NB4 (cell line): ENCODE measurements around the gene CD164L2.

ENCODE experiments used
- DNase-seq: peaks from one replicate; pipeline ENCODE4 v3.0.0; 2010; ENCODE audit warnings: low read depth
- H3K4me3 ChIP-seq: one replicate; pipeline ENCODE4 v1.5.1; 2011; ENCODE audit warnings: mild to moderate bottlenecking, low read depth, low read length, moderate library complexity
- MYC ChIP-seq: IDR thresholded peaks from 2 replicates; pipeline ENCODE4 v1.6.1; 2011; ENCODE audit warnings: low read depth, low read length
- POLR2A ChIP-seq: IDR thresholded peaks from 2 replicates; pipeline ENCODE4 v1.6.1; 2011; ENCODE audit warnings: mild to moderate bottlenecking; ENCODE audit not compliant: insufficient read length; ENCODE audit errors: extremely low read depth
- TF ChIP-seq, protein P1 (sequence below): IDR thresholded peaks from one replicate; pipeline ENCODE4 v1.5.1; 2012; ENCODE audit warnings: low read depth, low read length
- TF ChIP-seq, protein P2 (sequence below): IDR thresholded peaks from 2 replicates; pipeline ENCODE4 v1.6.1; 2011; ENCODE audit warnings: low read depth, low read length

The CD164L2 gene

DNA sequence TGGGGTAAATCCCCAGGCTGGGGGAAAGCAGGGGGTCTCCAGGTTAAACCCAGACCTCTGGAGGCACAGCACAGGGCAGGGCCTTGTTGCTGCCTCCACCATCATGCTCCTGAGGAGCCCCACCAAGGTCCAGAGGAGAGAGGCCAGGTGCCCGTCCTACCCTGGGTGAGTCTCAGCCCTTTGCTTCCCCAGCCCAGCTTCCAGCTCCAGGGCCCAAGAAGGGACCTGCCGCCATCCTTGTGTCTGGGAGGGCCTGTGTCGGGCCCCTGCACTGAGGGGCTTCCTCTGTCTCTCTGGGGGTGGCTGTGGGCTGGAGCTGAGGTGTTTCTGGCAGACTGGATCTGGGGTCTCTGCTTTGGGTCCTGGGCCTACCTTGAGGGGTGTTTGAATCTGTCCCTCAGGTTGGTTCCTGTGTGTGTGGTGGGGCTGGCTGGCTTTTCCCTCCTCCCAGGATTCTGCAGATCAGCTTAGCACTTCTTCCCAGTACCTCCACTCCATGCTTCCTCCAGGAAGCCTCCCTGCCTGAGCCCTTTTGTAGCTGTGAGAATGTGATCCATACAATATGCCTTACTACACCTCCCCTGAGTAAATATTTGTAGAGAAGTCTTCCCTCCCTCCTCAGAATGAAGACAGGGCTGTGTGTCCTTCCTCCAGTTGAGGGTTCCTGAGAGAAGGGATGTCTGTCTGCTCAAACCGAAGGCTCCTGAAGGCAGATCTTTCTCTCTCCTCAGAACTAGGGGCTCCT lies 15.4 kb upstream of the CD164L2 start:
- no peak overlapping the region for H3K4me3 ChIP-seq
- no peak for DNase-seq
- TF ChIP-seq MYC: no peak

DNA sequence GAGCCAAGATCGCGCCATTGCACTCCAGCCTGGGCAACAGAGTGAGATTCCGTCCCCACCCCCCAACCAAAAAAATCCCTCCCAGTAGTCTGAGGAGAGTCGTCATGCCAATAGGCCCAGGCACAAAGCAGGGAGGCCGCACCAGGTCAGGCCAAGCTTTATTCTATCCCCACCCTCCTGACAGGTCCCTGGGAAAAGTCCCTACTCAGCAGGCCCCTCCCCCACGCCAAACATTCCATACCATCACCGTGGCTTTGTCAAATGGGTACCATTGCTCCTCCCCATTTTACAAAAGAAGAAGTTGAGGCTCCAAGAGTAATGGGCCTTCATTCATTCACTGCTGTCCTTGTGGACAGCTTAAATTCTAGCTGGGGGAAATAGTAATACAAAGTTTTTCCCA lies 14.6 kb upstream of the CD164L2 start:
- no peak for DNase-seq
- TF ChIP-seq POLR2A: no peak
- TF ChIP-seq, protein P1, sequence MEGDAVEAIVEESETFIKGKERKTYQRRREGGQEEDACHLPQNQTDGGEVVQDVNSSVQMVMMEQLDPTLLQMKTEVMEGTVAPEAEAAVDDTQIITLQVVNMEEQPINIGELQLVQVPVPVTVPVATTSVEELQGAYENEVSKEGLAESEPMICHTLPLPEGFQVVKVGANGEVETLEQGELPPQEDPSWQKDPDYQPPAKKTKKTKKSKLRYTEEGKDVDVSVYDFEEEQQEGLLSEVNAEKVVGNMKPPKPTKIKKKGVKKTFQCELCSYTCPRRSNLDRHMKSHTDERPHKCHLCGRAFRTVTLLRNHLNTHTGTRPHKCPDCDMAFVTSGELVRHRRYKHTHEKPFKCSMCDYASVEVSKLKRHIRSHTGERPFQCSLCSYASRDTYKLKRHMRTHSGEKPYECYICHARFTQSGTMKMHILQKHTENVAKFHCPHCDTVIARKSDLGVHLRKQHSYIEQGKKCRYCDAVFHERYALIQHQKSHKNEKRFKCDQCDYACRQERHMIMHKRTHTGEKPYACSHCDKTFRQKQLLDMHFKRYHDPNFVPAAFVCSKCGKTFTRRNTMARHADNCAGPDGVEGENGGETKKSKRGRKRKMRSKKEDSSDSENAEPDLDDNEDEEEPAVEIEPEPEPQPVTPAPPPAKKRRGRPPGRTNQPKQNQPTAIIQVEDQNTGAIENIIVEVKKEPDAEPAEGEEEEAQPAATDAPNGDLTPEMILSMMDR: no peak
- no peak for TF ChIP-seq MYC
- TF ChIP-seq, protein P2, sequence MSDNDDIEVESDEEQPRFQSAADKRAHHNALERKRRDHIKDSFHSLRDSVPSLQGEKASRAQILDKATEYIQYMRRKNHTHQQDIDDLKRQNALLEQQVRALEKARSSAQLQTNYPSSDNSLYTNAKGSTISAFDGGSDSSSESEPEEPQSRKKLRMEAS: no peak
- H3K4me3 ChIP-seq: no peak overlapping the region

DNA sequence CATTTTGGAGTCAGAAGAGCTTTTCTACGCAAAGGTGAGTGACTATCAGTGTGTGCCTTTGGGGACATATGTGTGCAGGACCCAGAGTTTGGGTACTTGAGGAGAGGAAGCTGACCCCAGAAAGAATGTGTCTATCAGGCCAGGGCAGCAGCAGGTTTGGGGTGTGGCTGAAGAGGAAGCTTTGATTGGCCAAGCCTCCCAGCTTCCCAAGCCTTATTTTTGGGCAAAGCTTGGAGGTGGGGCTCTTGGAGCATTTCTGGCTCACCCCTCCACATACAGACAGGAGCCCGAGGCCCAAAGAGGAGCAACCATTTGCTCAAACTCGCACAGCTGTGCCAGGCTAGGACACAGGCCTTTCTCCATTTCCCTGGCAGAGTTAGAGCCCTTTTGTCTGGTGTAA lies 14.0 kb upstream of the CD164L2 start:
- H3K4me3 ChIP-seq: no peak overlapping the region
- TF ChIP-seq MYC (no peak), POLR2A (no peak)
- TF ChIP-seq, protein P1: no peak
- TF ChIP-seq, protein P2: no peak
- no peak for DNase-seq

DNA sequence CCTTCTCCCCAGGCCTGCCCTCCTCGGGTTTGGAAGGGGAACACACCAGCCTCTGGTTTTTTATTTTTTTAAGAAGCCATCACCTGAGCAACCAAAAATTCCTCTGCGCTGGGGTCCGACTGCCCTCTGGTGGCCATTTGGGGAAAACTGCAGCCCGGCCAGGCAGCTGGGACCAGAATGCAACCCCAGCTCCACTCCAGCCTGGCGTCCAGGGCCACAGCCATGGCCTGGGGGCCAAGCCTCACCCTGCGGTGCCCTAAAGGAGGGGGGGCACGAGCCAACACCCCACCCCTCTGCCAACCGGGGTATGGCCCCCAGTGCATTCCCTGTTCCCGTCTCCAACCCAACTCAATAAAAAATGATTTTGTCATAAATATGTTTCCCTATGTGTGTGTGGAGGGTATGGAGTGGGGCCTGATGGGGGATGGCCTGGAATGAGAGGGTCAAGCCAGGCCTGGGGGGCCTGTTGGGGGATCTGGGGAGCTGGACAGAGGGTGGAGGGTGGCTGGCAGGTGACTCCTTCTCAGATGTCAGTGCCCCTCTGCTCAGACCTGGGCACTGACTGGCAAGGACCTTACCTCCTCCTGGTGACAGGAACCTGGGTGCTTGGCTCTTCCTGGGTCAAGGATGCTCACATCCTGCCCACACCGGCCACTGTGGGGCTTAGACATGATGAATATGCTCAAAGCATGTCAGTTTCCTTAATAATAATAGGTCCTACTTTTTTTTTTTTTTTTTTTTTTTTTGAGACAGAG lies 12.5 kb upstream of the CD164L2 start:
- DNase-seq: peak; percentile 79
- TF ChIP-seq POLR2A (no peak), MYC (peak; percentile 48)
- TF ChIP-seq, protein P1: peak; percentile 88
- no peak overlapping the region for H3K4me3 ChIP-seq

DNA sequence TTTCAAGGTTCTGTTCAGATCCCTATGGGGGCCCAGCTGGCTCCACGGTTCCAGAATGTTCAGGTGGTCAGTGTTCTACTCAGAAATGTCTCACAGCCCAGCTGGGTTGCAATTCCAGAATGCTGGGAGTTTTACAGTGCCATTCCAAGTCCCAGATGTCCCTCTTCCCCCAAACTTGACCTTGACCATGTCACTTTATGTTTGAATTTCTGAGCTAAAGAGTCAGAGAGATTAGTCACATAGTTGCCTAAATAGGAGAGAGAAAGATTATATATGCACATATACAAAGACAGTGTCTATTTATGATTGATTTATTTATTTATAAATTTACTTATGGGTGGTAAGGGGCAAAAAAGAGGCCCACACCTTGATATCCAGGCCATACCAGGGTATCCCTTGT lies 11.8 kb upstream of the CD164L2 start:
- no peak overlapping the region for H3K4me3 ChIP-seq
- no peak for TF ChIP-seq POLR2A
- TF ChIP-seq, protein P2: no peak
- no peak for TF ChIP-seq MYC
- TF ChIP-seq, protein P1: no peak
- no peak for DNase-seq

DNA sequence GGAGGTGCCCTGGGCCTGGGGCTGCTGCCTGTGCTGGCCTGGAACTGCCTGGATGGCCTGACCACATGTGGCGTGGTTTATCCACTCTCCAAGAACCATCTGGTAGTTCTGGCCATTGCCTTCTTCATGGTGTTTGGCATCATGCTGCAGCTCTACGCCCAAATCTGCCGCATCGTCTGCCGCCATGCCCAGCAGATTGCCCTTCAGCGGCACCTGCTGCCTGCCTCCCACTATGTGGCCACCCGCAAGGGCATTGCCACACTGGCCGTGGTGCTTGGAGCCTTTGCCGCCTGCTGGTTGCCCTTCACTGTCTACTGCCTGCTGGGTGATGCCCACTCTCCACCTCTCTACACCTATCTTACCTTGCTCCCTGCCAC lies 11.1 kb upstream of the CD164L2 start:
- no peak overlapping the region for H3K4me3 ChIP-seq
- DNase-seq: no peak

More for the DNA sequence above, 11.1 kb upstream of the CD164L2 start:
- TF ChIP-seq POLR2A: no peak
- TF ChIP-seq MYC: no peak
- TF ChIP-seq, protein P2: no peak
- TF ChIP-seq, protein P1: no peak
